ENCODE results near the gene EPHB2.
"Not testable (repeated sequence)": the region's sequence is repeated elsewhere in the genome, so short reads cannot be mapped to it uniquely, and the experiment has no call there.

Gene EPHB2

DNA sequence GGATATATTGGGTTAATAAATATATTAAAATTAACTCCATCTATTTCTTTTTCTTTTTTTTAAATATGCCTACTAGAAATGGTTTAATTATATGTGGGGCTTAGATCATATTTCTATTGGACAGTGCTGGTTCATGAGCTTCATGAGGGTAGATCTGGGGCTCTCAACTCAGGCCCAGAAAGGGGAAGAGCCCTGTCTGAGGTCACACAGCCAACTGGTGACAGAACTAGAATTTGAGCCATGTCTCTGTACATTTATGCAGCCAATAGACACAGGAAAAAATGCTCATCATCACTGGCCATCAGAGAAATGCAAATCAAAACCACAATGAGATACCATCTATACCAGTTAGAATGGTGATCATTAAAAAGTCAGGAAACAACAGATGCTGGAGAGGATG lies 5.1 kb upstream of the EPHB2 start:
- H3K36me3 ChIP-seq (ENCODE audit: control insufficient read depth, insufficient read depth, low read length): no peaks in the 10 kb centered on the region
- no peaks in the 10 kb centered on the region; the same call in none of the 2 replicates for H3K27me3 ChIP-seq (replicated peaks; ENCODE audit: control insufficient read depth, insufficient read depth, low read length)
- TF ChIP-seq CTCF (IDR thresholded peaks at IDR 0.05; ENCODE audit: insufficient read depth, low read length, poor library complexity, severe bottlenecking): no peak

DNA sequence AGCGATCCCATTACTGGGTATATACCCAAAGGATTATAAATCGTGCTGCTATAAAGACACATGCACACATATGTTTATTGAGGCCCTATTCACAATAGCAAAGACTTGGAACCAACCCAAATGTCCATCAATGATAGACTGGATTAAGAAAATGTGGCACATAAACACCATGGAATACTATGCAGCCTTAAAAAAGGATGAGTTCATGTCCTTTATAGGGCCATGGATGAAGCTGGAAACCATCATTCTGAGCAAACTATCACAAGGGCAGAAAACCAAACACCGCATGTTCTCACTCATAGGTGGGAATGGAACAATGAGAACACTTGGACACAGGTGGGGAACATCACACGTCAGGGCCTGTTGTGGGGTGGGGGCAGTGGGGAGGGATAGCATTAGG lies 4.5 kb upstream of the EPHB2 start:
- H3K4me3 ChIP-seq (replicated peaks; ENCODE audit: low read depth, low read length); H3K27me3 ChIP-seq (replicated peaks; ENCODE audit: control insufficient read depth, insufficient read depth, low read length); DNase-seq (ENCODE audit: extremely low read depth, insufficient read length); H3K36me3 ChIP-seq (ENCODE audit: control insufficient read depth, insufficient read depth, low read length): not testable (repeated sequence)

More for the DNA sequence above, 5.1 kb upstream of the EPHB2 start:
- no peak overlapping the region for H3K4me3 ChIP-seq (replicated peaks; ENCODE audit: low read depth, low read length)
- DNase-seq (ENCODE audit: extremely low read depth, insufficient read length): no peak

DNA sequence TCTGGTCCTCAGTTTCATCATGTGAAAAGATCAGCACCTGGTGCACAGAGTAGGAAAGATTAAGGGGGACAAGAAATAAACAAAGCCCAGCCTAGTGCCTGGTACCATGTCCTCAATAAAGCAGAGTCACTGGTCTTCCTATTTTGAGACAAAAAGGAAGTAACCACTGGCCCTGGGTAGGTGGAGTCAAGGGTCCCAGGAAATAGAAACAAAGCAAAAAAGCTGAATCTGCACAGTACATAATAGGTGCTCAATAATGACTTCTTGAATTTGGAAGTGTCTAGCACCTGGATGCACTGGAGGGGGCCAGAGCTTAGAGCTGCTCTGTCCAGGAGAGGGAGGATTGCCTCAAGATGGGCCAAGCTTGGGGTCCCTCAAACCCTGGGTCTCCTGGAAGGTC lies 1.9 kb upstream of the EPHB2 start:
- H3K36me3 ChIP-seq (ENCODE audit: control insufficient read depth, insufficient read depth, low read length): no peaks in the 10 kb centered on the region

GRCh38 chr1:22709227-22709626 lies 1.4 kb upstream of the EPHB2 start:
- TF ChIP-seq CTCF (IDR thresholded peaks at IDR 0.05; ENCODE audit: insufficient read depth, low read length, poor library complexity, severe bottlenecking): no peak
- Histone ChIP-seq H3K36me3 (ENCODE audit: control insufficient read depth, insufficient read depth, low read length) (no peaks in the 10 kb centered on the region), H3K4me3 (replicated peaks; ENCODE audit: low read depth, low read length) (no peak overlapping the region), H3K27me3 (replicated peaks; ENCODE audit: control insufficient read depth, insufficient read depth, low read length) (peaks cover 1% of the 10 kb centered on the region)
- no peak for DNase-seq (ENCODE audit: extremely low read depth, insufficient read length)

More for the DNA sequence above, 1.9 kb upstream of the EPHB2 start:
- DNase-seq (ENCODE audit: extremely low read depth, insufficient read length): no peak
- peaks cover 1% of the 10 kb centered on the region for H3K27me3 ChIP-seq (replicated peaks; ENCODE audit: control insufficient read depth, insufficient read depth, low read length)
- no peak overlapping the region for H3K4me3 ChIP-seq (replicated peaks; ENCODE audit: low read depth, low read length)
- TF ChIP-seq CTCF (IDR thresholded peaks at IDR 0.05; ENCODE audit: insufficient read depth, low read length, poor library complexity, severe bottlenecking): no peak

GRCh38 chr1:22709891-22710700 lies 543 bp upstream of the EPHB2 start:
- Histone ChIP-seq H3K4me3 (replicated peaks; ENCODE audit: low read depth, low read length) (peak overlapping the region; percentile 25), H3K27me3 (replicated peaks; ENCODE audit: control insufficient read depth, insufficient read depth, low read length) (peaks cover 3% of the 10 kb centered on the region)
- DNase-seq (ENCODE audit: extremely low read depth, insufficient read length): peak; percentile 30

More at GRCh38 chr1:22709891-22710700, 543 bp upstream of the EPHB2 start:
- no peaks in the 10 kb centered on the region for H3K36me3 ChIP-seq (ENCODE audit: control insufficient read depth, insufficient read depth, low read length)
- TF ChIP-seq CTCF (IDR thresholded peaks at IDR 0.05; ENCODE audit: insufficient read depth, low read length, poor library complexity, severe bottlenecking): no peak

Data from GM06990 (cell line).